GM21528 (cell line): ENCODE results near the gene TSEN34.

Experiments
- ATAC-seq: cut with Tn5 transposase; IDR thresholded peaks from one replicate; pipeline ENCODE4 v1.9.1; 2021; ENCODE audit warnings: mild to moderate bottlenecking, moderate library complexity; ENCODE audit not compliant: unreplicated experiment, low FRiP score

The TSEN34 gene

GRCh38 chr19:54191011-54191810 lies at the start of gene TSEN34:
Gene TSEN34, plus strand, starts transcription at chr19:54191308. Its CDS starts 57 bp downstream, at chr19:54191365.
- peak; percentile 31 for ATAC-seq

- no peak for ATAC-seq
Observed at GRCh38 chr19:54141356-54141755, 49.8 kb upstream of the TSEN34 start.

- ATAC-seq: no peak
Observed at GRCh38 chr19:54142166-54142780, 48.8 kb upstream of the TSEN34 start.

- ATAC-seq: no peak
Observed at GRCh38 chr19:54145541-54146158, 45.5 kb upstream of the TSEN34 start.

GRCh38 chr19:54147676-54148075 lies 43.4 kb upstream of the TSEN34 start:
- no peak for ATAC-seq

- ATAC-seq: no peak
Observed at GRCh38 chr19:54148158-54148557, 43.0 kb upstream of the TSEN34 start.

- ATAC-seq: no peak
Observed at GRCh38 chr19:54149021-54149812, 41.9 kb upstream of the TSEN34 start.

- ATAC-seq: no peak
Observed at GRCh38 chr19:54151362-54152035, 39.6 kb upstream of the TSEN34 start.

- ATAC-seq: no peak
Observed at GRCh38 chr19:54152267-54152666, 38.8 kb upstream of the TSEN34 start.

- ATAC-seq: no peak
Observed at GRCh38 chr19:54152878-54153524, 38.1 kb upstream of the TSEN34 start.

- ATAC-seq: no peak
Observed at GRCh38 chr19:54153731-54154326, 37.3 kb upstream of the TSEN34 start.

GRCh38 chr19:54154603-54155345 lies 36.3 kb upstream of the TSEN34 start:
- ATAC-seq: no peak

- ATAC-seq: no peak
Observed at GRCh38 chr19:54155694-54156093, 35.4 kb upstream of the TSEN34 start.

- no peak for ATAC-seq
Observed at GRCh38 chr19:54156490-54156889, 34.6 kb upstream of the TSEN34 start.

GRCh38 chr19:54156953-54157352 lies 34.2 kb upstream of the TSEN34 start:
- no peak for ATAC-seq

- no peak for ATAC-seq
Observed at GRCh38 chr19:54158812-54159351, 32.2 kb upstream of the TSEN34 start.

- peak; percentile 90 for ATAC-seq
Observed at GRCh38 chr19:54159352-54160181, 31.5 kb upstream of the TSEN34 start, which contains the start of gene LENG1. Gene LENG1, minus strand, starts transcription at chr19:54159721. Its CDS starts 26 bp downstream, at chr19:54159695.
